Amygdala (tissue), 56 donors: ENCODE measurements around the gene SEC62.
"Not testable (repeated sequence)": the region's sequence is repeated elsewhere in the genome, so short reads cannot be mapped to it uniquely, and the experiment has no call there.

Source experiments
- DNase-seq, 56 donors: peaks; one replicate each; lab custom pipeline; 2025; lab: John Stamatoyannopoulos, UW

SEC62 gene

DNA sequence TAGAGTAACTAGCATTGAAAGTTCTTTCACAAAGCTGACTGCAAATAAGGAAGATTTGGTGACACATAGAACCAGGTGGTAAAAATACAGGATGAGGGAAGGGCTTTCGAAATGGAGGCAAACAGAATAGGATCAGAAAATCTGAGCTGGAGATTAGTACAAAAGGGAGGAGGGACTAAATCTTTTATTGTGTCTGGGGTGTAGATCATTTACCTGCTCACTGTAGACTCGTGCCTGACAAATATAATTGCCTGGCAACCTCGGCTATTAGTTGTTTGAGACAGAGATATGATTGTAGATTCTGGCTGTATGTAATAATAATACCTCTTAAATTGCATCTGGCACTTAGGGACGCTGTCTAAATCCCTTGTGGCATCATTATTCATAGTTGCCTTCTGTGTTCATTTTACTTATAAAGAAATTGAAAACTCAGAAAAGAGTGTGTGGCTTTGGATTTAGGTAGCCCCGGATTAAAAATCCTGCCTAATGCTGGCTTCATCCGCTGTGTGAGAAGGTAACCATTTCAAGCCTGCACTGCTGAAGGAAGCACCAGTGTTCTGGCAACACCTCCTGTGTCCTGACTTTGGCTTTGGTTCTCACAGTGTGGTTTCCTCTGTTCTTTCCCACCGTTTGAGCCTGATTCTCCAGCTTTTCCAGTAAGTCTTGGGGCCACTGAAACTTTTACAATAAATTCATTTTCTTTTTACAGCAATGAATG lies 46.2 kb downstream of the SEC62 start:
- no peak for DNase-seq

DNA sequence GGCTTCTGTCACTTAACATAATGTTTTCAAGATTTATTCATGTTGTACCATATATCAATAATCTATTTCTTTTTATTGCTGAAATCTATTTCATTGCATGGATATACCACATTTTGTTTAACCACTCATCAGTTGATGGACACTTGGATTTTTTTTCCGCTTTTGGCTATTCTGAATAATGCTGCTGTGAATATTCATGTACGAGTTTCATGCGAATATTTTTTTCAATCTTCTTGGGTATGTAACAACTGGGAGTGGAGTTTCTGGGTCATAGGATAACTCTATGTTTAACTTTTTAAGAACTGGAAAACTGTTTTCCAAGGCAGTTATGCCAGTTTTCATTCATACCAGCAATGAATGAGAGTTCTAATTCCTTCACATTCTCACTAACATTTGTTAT lies 49.5 kb downstream of the SEC62 start:
- no peak for DNase-seq

DNA sequence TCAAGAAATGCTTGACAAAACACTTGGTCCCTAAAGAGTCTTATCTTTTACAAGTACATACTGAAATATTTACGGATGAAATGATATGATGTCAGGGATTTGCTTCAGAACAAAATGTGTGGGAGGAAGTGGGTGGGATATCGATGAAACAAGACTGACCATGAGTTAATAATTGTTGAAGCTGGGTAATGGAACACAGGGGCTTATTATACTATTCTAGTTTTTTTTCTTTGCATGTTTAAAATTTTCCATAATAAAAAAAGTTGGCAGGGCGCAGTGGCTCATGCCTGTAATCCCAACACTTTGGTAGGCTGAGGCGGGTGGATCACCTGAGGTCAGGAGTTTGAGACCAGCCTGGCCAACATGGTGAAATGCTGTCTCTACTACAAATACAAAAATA lies 52.7 kb downstream of the SEC62 start:
- DNase-seq = not testable (repeated sequence)

DNA sequence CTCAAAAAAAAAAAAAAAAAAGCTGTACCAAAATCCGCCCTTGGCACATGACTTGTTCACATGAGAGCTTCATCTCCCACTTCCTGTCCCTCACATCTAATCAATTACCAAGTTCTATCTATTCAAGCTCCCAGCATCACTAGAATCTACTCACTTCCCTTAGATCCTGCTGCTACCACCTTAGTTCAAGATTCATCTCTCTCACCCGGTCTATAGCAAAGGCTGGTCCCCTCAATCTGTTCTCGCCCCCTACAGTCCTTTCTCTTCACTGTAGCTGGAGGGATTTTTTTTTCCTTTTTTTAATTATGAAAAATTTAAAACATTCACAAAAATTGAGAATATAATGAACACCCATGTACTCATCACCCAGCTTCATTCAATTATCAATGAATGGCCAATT lies 54.5 kb downstream of the SEC62 start:
- DNase-seq = no peak

DNA sequence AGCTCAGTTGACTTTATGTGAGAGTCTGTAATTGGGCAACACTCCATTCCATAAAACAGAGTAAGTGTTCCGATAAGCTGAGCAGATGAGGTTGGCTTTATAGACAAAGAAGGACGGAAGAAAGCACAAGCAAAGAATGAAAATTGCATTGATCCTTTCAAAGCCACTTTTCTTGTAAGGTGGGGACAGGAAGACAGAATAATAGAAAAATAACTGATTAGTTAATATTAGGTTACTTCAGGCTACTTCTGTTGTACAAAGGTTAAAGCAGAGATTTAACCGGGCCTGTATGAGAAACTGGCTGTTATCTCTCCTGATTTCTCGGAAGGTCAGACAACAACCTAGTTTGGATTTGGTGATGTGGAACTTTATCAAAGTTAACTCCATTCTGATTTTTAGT lies 55.7 kb downstream of the SEC62 start:
- DNase-seq = no peak

DNA sequence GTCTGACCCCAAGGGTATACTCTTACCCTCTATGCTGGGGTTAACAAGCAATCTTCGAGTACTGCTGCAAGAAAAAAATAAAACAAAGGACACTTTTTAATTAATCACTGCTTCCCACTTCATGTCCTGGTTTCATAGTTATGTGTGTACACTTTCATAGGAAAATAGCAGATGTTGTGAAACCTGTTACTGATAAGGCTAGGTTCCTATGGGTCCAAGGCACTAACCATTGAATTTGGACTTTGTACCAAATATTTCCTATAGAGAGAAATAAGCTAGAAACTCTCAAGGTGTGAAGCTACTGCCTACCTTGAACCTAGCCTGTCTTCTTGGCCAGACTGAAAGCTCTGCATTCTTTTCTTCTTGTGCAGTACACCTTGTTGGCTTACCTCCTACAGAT lies 56.6 kb downstream of the SEC62 start:
- no peak for DNase-seq

DNA sequence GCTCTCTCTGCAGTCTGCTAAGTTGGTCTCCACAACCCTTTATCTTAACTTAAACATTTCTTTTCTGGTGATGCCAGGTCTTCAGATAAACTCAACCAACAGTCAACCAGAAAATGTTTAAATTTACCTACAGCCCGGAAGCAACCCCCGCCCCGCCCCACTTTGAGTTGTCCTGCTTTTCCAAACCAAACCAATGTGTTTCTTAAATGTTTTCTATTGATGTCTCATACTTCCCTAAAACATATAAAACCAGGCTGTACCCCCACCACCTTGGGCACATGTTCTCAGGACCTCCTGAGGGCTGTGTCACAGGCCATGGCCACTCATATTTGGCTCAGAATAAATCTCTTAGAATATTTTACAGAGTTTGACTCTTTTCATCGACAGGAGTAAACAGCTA lies 58.0 kb downstream of the SEC62 start:
- no peak for DNase-seq

DNA sequence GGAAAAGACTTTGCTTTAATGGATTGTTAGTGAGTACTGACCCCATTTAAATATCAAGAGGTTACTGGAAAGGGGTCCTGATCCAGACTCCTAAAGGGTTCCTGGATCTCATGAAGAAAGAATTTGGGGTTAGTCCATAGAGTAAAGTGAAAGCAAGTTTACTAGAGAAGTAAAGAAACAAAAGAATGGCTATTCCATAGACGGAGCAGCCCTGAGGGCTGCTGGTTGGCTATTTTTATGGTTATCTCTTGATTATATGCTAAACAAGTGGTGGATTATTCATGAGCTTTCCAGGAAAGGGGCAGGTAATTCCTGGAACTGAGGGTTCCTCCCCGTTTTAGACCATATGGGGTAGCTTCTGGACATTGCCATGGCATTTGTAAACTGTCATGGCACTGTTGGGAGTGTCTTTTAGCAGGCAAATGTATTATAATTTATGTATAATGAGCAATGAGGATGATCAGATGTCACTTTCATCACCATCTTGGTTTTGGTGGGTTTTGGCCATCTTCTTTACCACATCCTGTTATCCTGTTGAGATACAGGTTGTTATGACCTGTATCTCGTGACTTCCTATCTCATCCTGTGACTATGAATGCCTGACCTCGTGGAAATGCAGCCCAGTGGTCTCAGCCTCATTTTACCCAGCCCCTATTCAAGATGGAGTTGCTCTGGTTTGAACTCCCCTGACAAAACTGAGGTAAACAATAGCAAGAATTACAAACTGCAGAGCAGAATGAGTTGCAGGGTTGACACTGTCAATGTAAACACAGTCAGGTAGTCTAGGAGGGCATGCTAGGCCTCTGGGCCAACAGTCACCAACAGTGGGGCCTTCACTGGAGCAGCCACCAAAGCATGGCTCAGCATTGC lies 60.9 kb downstream of the SEC62 start:
- no peak for DNase-seq

DNA sequence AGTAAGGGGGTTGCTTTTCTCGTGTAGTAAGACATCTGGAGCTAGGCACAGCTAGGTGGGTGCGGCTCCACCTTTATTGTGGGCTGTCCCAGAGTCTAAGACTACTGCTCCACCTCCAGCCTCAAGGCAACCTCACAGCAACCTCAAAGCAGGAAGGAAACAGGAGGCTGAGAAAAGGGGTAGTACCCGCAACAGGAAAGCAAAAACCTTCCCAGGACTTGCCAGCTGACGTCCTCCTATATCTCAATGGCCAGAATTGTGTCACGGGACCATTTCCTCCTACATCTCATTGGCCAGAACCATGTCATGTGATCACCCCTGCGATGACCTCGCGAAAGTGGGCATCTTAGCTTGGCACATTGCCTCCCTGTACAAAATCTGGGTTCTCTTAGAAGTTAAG lies 66.9 kb downstream of the SEC62 start:
- no peak for DNase-seq

DNA sequence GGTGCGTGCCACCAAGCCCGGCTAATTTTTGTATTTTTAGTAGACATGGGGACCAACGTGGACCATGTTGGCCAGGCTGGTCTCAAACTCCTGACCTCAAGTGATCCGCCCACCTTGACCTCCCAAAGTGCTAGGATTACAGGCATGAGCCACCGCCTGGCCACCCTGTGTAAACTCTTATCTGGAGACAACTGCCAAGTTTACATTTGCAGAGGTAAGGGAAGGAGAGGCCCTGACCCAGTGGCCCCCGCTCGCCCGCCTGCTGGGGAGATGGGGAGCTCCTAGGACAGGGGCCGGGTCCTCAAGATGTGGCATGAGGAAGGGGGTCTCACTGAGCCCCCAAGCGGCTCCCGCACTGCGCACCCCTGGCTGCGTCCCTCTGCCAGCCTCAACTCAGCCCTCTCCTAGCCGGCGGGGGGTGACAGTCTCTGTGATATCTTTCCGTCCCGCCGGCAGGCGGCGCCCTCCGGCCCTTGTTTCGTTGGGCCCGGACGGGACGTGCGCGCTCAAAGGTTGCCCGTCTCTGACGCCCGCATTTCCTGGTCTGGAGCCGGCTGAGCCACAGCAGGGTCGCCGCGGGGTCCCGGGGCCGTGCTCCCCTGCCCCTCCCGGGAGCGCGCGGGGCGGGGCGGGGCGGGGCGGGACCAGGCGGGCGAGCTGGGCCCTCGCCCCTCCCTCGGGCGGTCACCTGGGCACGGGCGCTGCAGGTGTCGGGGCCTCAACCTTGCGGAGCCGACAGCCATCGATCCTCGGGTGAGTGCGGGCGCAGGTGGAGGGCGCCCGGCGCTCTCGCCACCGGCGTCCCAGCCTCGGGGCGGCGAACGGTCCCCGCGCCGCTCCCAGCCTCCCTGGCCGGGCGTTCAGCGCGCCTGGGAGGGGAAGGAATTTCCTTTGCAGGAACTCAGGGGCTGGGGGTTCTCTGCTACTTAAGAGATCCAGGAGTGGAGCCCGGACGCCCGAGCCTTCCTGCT lies 71.1 kb downstream of the SEC62 start, which contains the start of gene GPR160:
Gene GPR160 (plus strand): TSS at position 533 of the 971 bp plus-strand sequence. CDS start 45,978 bp downstream, outside the sequence.
- DNase-seq = peak in 25 of 56 donors; percentile 1 to 65 (median 17)

DNA sequence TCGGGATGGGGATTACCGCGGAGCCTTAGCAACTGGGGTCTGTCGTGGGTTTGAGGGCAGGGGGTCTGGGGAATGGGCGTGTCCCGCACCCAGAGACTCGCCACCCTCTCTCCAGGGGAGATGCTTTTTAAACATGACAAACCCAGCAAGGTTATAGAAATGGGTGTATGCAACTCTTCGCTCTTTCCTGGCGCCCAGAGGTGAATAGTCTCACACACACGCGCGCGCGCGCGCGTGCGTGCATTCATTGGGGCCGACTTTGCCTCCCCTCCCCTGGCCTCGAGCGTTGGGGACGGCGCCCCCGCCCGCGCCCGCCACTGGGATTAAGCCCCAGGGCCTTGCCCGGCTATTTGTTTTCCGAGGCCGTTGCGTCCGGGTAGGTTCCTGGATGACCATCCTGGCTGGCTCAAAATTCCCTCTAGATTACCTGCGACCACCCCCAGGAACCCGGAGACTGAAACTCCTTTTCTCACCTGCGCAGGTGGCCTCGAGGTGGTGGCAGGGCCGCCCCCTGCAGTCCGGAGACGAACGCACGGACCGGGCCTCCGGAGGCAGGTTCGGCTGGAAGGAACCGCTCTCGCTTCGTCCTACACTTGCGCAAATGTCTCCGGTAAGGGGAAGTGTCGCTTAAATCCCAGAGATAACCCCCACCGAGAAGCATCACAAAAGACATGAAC lies 72.0 kb downstream of the SEC62 start:
- peak in 4 of 56 donors; percentile 2 to 22 (median 10) for DNase-seq

DNA sequence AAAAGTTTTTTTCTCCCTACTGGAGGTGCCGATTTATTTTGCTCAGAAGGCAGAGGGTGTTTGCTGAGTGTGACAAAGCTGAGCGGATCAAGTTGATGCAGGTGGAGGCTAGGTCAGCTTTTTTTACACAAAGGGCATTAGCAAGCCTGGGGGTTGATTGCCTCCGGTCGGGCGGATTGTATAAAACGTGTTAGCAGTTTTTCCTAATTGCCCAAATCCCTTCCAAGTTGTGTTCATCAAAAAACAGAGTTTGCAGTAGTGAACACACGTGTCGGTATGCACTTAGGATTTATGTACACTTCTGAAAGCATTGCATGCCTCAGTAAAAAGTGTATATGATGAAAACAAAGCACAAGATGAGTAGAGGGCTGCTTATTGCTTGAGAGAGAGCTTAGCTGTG lies 73.8 kb downstream of the SEC62 start:
- no peak for DNase-seq

DNA sequence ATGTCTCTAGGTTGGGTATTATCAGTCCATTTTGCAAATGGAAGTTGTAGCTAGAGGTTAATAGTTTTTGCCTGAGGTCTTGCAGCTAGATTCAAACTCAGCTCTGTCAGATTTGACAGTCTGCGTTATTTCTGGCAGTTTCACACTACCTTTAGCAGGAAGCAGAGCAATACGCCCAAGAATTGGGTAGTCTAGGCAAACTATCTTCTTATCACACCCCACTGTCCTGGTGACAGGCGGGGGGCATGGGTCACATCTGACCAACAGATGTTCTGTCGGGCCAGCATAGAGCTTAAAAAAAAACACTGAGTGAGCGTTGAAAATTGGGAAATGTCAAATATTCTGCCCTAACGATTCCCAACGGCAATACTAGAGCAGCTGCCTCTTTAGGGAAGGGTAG lies 76.9 kb downstream of the SEC62 start:
- no peak for DNase-seq

DNA sequence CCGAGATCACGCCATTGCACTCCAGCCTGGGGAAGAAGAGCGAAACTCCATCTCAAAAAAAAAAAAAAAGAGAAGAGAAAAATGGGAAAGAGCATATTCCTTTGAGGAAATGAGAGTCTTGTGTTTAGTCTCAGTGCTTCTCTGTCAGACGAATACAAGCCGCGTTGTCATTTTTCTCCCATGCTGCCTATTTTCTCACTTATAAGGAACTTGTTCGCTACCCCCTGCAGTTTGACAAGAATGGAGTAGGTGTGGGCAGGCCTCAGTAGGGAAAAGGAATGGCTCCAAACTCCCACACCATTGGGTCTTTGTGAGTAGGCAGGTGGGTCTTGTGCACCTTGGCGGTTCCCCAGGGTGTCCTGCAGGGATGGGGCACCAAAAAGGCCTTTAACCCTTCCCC lies 77.7 kb downstream of the SEC62 start:
- no peak for DNase-seq

DNA sequence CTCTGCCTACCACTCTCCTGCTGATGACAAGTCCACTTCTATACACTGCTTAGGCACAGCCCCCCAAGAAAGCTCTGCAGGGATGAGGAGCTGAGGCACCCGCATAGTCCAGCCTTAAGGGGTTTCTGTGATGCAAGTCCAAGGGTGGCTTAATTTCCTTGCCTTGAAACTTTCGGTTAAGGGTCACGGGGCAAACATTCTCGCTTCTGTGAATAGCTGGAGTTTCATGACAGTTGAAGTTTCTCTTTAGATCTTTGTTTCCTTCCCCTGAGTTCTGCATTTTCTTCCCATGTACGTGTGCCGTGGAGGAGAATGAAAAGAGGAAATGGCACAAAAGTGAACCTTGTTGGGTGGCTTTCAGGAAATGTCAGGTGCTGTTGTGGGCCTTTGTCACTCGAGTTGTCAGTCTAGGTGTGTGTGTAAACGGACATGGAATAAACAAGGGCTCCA lies 78.2 kb downstream of the SEC62 start:
- DNase-seq = peak in 4 of 56 donors; percentile 5 to 12 (median 8)

DNA sequence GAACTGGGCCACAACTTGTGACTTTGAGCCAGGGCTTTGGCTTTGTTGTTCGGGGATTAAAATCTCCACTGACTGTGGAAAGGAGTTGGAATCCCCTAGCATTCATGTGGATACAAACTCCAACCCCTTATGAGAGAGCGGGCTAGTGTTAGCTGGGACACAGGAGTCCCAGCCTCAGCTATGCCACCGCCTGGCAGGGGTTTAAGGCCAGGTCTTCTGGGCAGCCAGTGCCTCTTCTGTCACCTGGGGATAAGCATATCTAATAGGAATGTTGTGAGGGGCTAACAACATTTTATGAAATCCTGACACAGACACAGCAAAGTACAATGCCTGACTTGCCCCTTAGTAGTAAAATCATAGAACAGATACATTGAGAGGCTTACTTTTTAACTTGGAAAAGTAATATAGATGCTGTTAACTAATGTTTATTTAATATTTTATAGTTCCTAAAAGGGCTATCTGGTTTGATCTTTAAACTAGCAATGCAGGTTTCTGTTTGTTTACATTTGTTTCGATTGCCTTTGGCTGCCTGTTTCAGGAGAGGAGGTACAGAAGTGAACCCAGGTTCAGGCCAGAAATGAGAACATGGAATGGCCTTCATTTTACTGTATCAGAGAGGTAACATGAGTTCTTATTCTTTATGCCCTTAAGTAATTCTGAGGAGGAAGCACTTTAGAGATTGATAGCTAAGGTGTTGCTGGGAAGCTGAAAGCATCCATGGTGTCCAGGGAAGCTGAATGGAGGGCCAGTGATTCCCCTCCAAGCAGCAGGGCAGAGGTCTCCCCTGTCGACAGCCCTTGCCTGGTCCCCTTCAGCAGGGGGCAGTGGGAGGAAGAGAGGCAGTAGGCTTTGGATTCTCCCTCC lies 79.9 kb downstream of the SEC62 start:
- DNase-seq = no peak

DNA sequence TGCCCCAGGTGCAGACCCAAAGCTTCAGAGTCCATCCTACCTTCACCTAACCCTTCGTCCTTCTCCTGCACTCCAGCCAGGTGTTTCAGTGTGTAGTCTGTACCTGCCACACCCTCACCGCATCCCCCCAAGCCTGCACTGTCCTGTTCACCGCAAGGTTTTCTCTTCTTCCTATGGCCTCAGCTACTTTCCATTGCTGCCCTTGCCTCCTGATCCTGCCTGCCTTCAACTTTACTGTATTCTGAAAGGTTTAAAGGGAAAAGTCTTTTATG lies 80.5 kb downstream of the SEC62 start:
- no peak for DNase-seq
